ENCODE results near the gene TCFL5. TPM values are rescaled to one million over a fixed set of nuclear protein-coding genes. Genes with fewer than 3 reads are reported as not detected.

The TCFL5 gene
- 3.4 to 5.0 TPM (median 4.7 TPM) in 5 replicates for total RNA-seq (2022; extraction: Qiagen RNA extraction)

GRCh38 chr20:62861726-62862336 lies at the start of gene TCFL5:
TCFL5 (minus strand) TSS chr20:62861822; CDS start chr20:62861670, 152 bp downstream.

GRCh38 chr20:62816884-62817873 lies 44.4 kb downstream of the TCFL5 start, which contains the start of gene COL9A3:
COL9A3 (plus strand) TSS chr20:62817050; CDS start chr20:62817065, 15 bp downstream.

GRCh38 chr20:62804627-62805154 lies 56.9 kb downstream of the TCFL5 start, which contains the start of gene OGFR:
OGFR (plus strand) TSS chr20:62804835; CDS start chr20:62804860, 25 bp downstream.

Other genes starting within 250 kb of the TCFL5 start
- 9.2 to 14.1 TPM (median 11.9 TPM) in 5 replicates for gene SLCO4A1, start 219.3 kb downstream of the TCFL5 start, total RNA-seq (2022; extraction: Qiagen RNA extraction)
- gene NTSR1, start 153.0 kb downstream of the TCFL5 start, total RNA-seq (2022; extraction: Qiagen RNA extraction) = 0.07 to 0.18 TPM (median 0.09 TPM) in 5 replicates
- 20.5 to 24.3 TPM (median 24.1 TPM) in 5 replicates for gene MRGBP, start 65.3 kb downstream of the TCFL5 start, total RNA-seq (2022; extraction: Qiagen RNA extraction)
- gene OGFR, start 57.0 kb downstream of the TCFL5 start, total RNA-seq (2022; extraction: Qiagen RNA extraction) = 37.9 to 48.9 TPM (median 45.2 TPM) in 5 replicates
- 0.33 to 0.96 TPM (median 0.66 TPM) in 5 replicates for gene COL9A3, start 44.8 kb downstream of the TCFL5 start, total RNA-seq (2022; extraction: Qiagen RNA extraction)
- gene DIDO1, start 64.7 kb upstream of the TCFL5 start, total RNA-seq (2022; extraction: Qiagen RNA extraction) = 18.3 to 25.7 TPM (median 24.9 TPM) in 5 replicates
- 20.2 to 22.5 TPM (median 21.2 TPM) in 5 replicates for gene GID8, start 76.3 kb upstream of the TCFL5 start, total RNA-seq (2022; extraction: Qiagen RNA extraction)
- gene SLC17A9, start 90.9 kb upstream of the TCFL5 start, total RNA-seq (2022; extraction: Qiagen RNA extraction) = 0.06 to 0.18 TPM (median 0.09 TPM) in 3 of 5 replicates, not detected in the others
- gene BHLHE23, start 145.1 kb upstream of the TCFL5 start, total RNA-seq (2022; extraction: Qiagen RNA extraction) = not detected in 5 replicates